GM23338 (cell line): ENCODE data around the gene KMT2C.

Source experiments
- CTCF ChIP-seq, 2 experiments: fragments of 200-600 bp in 1 of 2; sonication (generic) in 1 of 2; conservative IDR thresholded peaks; 2 replicates each; pipeline versions ENCODE4 v1.5.1 to v1.6.1; 2016 to 2017; ENCODE audit warnings: antibody characterized with exemption in 2 of 2, low read depth in 2 of 2, mild to moderate bottlenecking in 2 of 2, moderate library complexity in 1 of 2
- EZH2 ChIP-seq: fragments of 200-600 bp; sonication (generic); IDR thresholded peaks from one replicate; pipeline ENCODE4 v1.8.0; 2017; ENCODE audit warnings: antibody characterized with exemption, mild to moderate bottlenecking, low read depth; ENCODE audit not compliant: unreplicated experiment
- EZH2phosphoT487 ChIP-seq: fragments of 200-600 bp; sonication (generic); IDR thresholded peaks from one replicate; pipeline ENCODE4 v1.8.1; 2018; ENCODE audit warnings: antibody characterized with exemption; ENCODE audit not compliant: unreplicated experiment
- POLR2AphosphoS5 ChIP-seq: IDR thresholded peaks from 2 replicates; pipeline ENCODE4 v1.6.1; 2016; ENCODE audit warnings: antibody characterized with exemption, low read depth

DNA sequence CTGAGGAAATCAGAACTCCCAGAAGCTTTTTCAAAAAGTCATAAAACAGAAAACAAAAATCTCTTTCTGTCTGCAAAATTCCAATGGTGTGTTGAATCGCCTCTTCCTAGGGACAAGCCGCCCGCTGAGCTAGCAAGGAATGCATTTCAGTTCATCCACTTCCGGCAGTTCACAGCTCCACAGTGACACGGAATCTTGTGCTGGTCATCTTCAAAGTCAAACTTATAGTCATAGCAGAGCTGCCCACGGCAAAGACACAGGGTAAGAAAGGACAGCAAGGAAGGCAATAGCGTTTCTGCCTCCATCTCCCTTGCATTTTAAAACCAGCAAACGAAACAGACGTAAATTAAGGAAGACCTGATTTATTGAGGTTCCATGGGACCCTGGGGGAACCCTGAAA lies 299.1 kb downstream of the KMT2C start:
- TF ChIP-seq EZH2: no peak
- TF ChIP-seq CTCF (conservative IDR thresholded peaks at IDR 0.05; ENCODE audit: low read depth in 2 of 2): no peak
- no peak for TF ChIP-seq POLR2AphosphoS5
- no peak for TF ChIP-seq EZH2phosphoT487
